Measurements from ENCODE around the gene B3GAT3. TPM values are rescaled to one million over a fixed set of nuclear protein-coding genes. Genes with fewer than 3 reads are reported as not detected.
A peak's percentile ranks its signal among the peaks of the same experiment; 100 is the strongest.
"Not testable (repeated sequence)": the region's sequence is repeated elsewhere in the genome, so short reads cannot be mapped to it uniquely, and the experiment has no call there.

Gene B3GAT3
- total RNA-seq, 1 experiment from 2014 or later, result 51.2 TPM

DNA sequence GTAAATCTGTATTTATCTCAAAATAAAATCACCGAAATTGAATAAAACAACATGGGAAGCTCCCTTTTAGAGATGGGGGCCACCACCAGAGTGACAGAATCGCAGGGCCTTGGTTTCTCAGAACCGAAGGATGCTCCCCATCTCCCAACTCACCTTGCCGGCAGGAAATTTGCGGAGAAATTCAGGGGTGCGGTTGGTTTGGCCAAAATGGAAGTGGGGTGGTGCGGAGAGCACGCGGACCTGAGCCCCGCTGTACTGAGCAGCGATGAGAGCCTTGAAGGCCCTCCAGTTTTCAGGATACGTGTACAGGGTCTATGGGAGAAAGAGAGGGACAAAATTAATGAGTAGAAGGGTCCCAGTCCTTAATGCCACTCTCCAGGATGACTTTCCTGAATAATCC is 49.4 kb downstream of the B3GAT3 start:
- Histone ChIP-seq H3K4me3 (replicated peaks in 1 of 2; ENCODE audit: low read depth in 1 of 2, low read length in 2 of 2) (peak overlapping the region; percentile 76 to 99), H3K27ac (ENCODE audit: low read depth, low read length) (peak overlapping the region; percentile 94), H4K20me1 (ENCODE audit: insufficient read depth) (peaks cover 14% of the 10 kb centered on the region; the same call in 1 of the 2 replicates), H3K4me2 (ENCODE audit: low read length) (peak overlapping the region; percentile 87), H3K79me2 (ENCODE audit: insufficient read depth, low read length) (peaks cover 62% of the 10 kb centered on the region), H2AFZ (ENCODE audit: low read depth, low read length, poor library complexity, severe bottlenecking) (no peak overlapping the region), H3K36me3 (ENCODE audit: control insufficient read depth in 1 of 2, insufficient read depth in 2 of 2, low read length in 2 of 2) (peaks cover 36 to 64% of the 10 kb centered on the region in 2 experiments), H3K4me1 (ENCODE audit: control insufficient read depth in 1 of 2, insufficient read depth in 2 of 2, low read length in 2 of 2) (peaks cover 8 to 30% of the 10 kb centered on the region in 2 experiments), H3K9ac (ENCODE audit: low read length) (peak overlapping the region; percentile 98), H3K27me3 (ENCODE audit: insufficient read depth, low read length) (no peaks in the 10 kb centered on the region), H3K9me3 (ENCODE audit: control insufficient read depth in 1 of 2, insufficient read depth in 1 of 2, low read depth in 1 of 2, low read length in 2 of 2) (no peaks in the 10 kb centered on the region), H3K9me2 (ENCODE audit: insufficient read depth) (no peaks in the 10 kb centered on the region)
- intact Hi-C loops (cut with micrococcal nuclease), result no loop called here
- POLR2A ChIA-PET, result interaction anchor here (0.7 to 1.0 kb wide), 2 partner anchors 9 to 19 kb away, joined by 3 to 4 read pairs; partner anchors contain the start of gene TUT1
- BruUV-seq (replicated peaks), result no TSS peak
- RAD21 ChIA-PET (ENCODE audit: low non-redundant PET in 1 of 2, low total read pairs in 2 of 2, uncharacterized antibody in 2 of 2, unreplicated experiment in 2 of 2), result no interaction called here
- DNase-seq (ENCODE audit: low read depth, low spot score) (no peak), ATAC-seq (no peak)
- TF ChIP-seq CBX3 (IDR thresholded peaks at IDR 0.05; ENCODE audit: low read depth), result no peak
- no peak for TF ChIP-seq EGR1 (IDR thresholded peaks at IDR 0.05; ENCODE audit: low read depth)
- no peak for TF ChIP-seq JUND (IDR thresholded peaks at IDR 0.05)
- TF ChIP-seq EZH2 (IDR thresholded peaks at IDR 0.05), result no peak
- TF ChIP-seq EZH2phosphoT487 (IDR thresholded peaks at IDR 0.05; ENCODE audit: borderline replicate concordance), result no peak
- TF ChIP-seq POLR2AphosphoS5 (IDR thresholded peaks at IDR 0.05; ENCODE audit: low read depth, low read length), result no peak
- TF ChIP-seq, protein P1, sequence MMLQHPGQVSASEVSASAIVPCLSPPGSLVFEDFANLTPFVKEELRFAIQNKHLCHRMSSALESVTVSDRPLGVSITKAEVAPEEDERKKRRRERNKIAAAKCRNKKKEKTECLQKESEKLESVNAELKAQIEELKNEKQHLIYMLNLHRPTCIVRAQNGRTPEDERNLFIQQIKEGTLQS (IDR thresholded peaks at IDR 0.05), result no peak
- no peak for TF ChIP-seq SRF (IDR thresholded peaks at IDR 0.05; ENCODE audit: low read depth)
- TF ChIP-seq CEBPB (IDR thresholded peaks at IDR 0.05; ENCODE audit: low read depth), result no peak
- TF ChIP-seq TCF7L2 (IDR thresholded peaks at IDR 0.05; ENCODE audit: borderline replicate concordance, extremely low read depth, insufficient read depth, insufficient read length), result no peak
- no peak for TF ChIP-seq ZFX (IDR thresholded peaks at IDR 0.05)
- CTCF ChIA-PET, result interaction anchor here (1.7 kb wide), 1 partner anchor 13 kb away, joined by 6 read pairs; no protein-coding TSS in a partner anchor

DNA sequence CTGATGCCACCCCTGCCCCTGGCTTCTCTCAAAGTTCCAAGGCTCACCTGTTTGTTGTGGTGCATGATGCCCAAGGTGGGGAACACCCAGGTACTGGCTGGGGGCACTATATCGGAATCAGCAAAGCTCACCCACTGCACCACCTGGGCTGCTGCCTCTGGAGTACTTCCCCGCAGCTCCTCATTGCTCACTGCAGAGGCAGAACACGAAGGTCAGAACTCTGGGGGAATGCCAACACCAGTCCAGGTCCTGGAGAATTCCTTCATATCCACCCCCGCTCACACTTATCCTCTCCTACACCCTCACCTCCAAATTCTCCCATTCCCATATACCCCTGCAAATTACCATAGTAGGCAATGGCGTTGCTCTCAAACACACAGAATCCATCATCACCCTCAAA is 50.3 kb downstream of the B3GAT3 start:
- CTCF ChIA-PET, result interaction anchor here (2.0 kb wide), 1 partner anchor 10 kb away, joined by 7 read pairs; no protein-coding TSS in a partner anchor
- H3K27ac ChIP-seq (ENCODE audit: low read depth, low read length); H3K27me3 ChIP-seq (ENCODE audit: insufficient read depth, low read length); H3K4me3 ChIP-seq (replicated peaks in 1 of 2; ENCODE audit: low read depth in 1 of 2, low read length in 2 of 2); DNase-seq (ENCODE audit: low read depth, low spot score); ATAC-seq; BruUV-seq (replicated peaks); H2AFZ ChIP-seq (ENCODE audit: low read depth, low read length, poor library complexity, severe bottlenecking); H3K9me3 ChIP-seq (ENCODE audit: control insufficient read depth in 1 of 2, insufficient read depth in 1 of 2, low read depth in 1 of 2, low read length in 2 of 2); POLR2A ChIA-PET; intact Hi-C loops (cut with micrococcal nuclease); H3K9me2 ChIP-seq (ENCODE audit: insufficient read depth); RAD21 ChIA-PET (ENCODE audit: low non-redundant PET in 1 of 2, low total read pairs in 2 of 2, uncharacterized antibody in 2 of 2, unreplicated experiment in 2 of 2): not testable (repeated sequence)
- peaks cover 22% of the 10 kb centered on the region; the same call in 1 of the 2 replicates for H4K20me1 ChIP-seq (ENCODE audit: insufficient read depth)
- peak overlapping the region; percentile 87; the same call in 1 of the 2 replicates for H3K4me2 ChIP-seq (ENCODE audit: low read length)
- peaks cover 72% of the 10 kb centered on the region for H3K79me2 ChIP-seq (ENCODE audit: insufficient read depth, low read length)
- H3K4me1 ChIP-seq (ENCODE audit: control insufficient read depth in 1 of 2, insufficient read depth in 2 of 2, low read length in 2 of 2), result peaks cover 8 to 37% of the 10 kb centered on the region in 2 experiments
- peak overlapping the region; percentile 98; the same call in 1 of the 2 replicates for H3K9ac ChIP-seq (ENCODE audit: low read length)
- H3K36me3 ChIP-seq (ENCODE audit: control insufficient read depth in 1 of 2, insufficient read depth in 2 of 2, low read length in 2 of 2), result peaks cover 42 to 68% of the 10 kb centered on the region in 2 experiments

DNA sequence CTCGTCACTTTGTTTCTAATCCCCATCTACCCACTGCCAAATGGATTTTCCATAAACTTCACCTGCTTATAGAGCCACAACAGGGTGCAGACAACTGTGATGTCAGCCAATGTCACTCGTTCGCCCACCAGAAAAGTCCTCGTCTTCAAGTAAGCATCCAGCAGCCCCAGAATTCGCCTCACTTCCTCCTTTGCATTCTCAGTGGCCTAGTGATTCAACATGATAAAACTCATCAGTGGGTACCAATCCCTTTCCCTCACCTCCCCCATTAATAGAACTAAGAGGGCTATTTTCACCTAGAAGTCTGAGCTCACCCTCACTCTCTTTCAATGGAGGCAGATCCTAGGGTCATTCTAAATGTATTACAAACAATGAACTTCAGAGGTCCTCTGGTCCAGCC is 50.9 kb downstream of the B3GAT3 start:
- H3K4me3 ChIP-seq (replicated peaks in 1 of 2; ENCODE audit: low read depth in 1 of 2, low read length in 2 of 2); intact Hi-C loops (cut with micrococcal nuclease): not testable (repeated sequence)

More for the DNA sequence above, 50.9 kb downstream of the B3GAT3 start:
- H3K9me2 ChIP-seq (ENCODE audit: insufficient read depth); H3K27ac ChIP-seq (ENCODE audit: low read depth, low read length); H3K27me3 ChIP-seq (ENCODE audit: insufficient read depth, low read length); H3K9ac ChIP-seq (ENCODE audit: low read length); BruUV-seq (replicated peaks); H2AFZ ChIP-seq (ENCODE audit: low read depth, low read length, poor library complexity, severe bottlenecking); ATAC-seq; H3K9me3 ChIP-seq (ENCODE audit: control insufficient read depth in 1 of 2, insufficient read depth in 1 of 2, low read depth in 1 of 2, low read length in 2 of 2); RAD21 ChIA-PET (ENCODE audit: low non-redundant PET in 1 of 2, low total read pairs in 2 of 2, uncharacterized antibody in 2 of 2, unreplicated experiment in 2 of 2); DNase-seq (ENCODE audit: low read depth, low spot score): not testable (repeated sequence)
- POLR2A ChIA-PET, result interaction anchor here (0.8 kb wide), 1 partner anchor 12 kb away, joined by 4 read pairs; no protein-coding TSS in a partner anchor
- Histone ChIP-seq H3K4me1 (ENCODE audit: control insufficient read depth in 1 of 2, insufficient read depth in 2 of 2, low read length in 2 of 2) (peaks cover 9 to 43% of the 10 kb centered on the region in 2 experiments), H4K20me1 (ENCODE audit: insufficient read depth) (peaks cover 24% of the 10 kb centered on the region; the same call in 1 of the 2 replicates), H3K36me3 (ENCODE audit: control insufficient read depth in 1 of 2, insufficient read depth in 2 of 2, low read length in 2 of 2) (peaks cover 45 to 72% of the 10 kb centered on the region in 2 experiments), H3K79me2 (ENCODE audit: insufficient read depth, low read length) (peaks cover 78% of the 10 kb centered on the region), H3K4me2 (ENCODE audit: low read length) (0 out of 2 replicates have a peak overlapping the region, but pooled peaks have one; percentile 87)
- CTCF ChIA-PET, result interaction anchor here (2.0 kb wide), 1 partner anchor 10 kb away, joined by 7 read pairs; no protein-coding TSS in a partner anchor
